HepG2 (cell line): Measurements from ENCODE around the gene GPS1. TPM values are rescaled to one million over a fixed set of nuclear protein-coding genes. Genes with fewer than 3 reads are reported as not detected.

ENCODE experiments used
- EEA1 ChIP-seq: sonication (generic); formaldehyde crosslinking; IDR thresholded peaks from 2 replicates; pipeline ENCODE4 v1.5.1; 2020; ENCODE audit warnings: mild to moderate bottlenecking, missing genetic modification reagents, borderline replicate concordance
- HNRNPL ChIP-seq: fragments of 200-400 bp; formaldehyde crosslinking; IDR thresholded peaks from 2 replicates; pipeline ENCODE4 v1.6.1; 2017; ENCODE audit warnings: mild to moderate bottlenecking, low read depth, low read length
- NCOA5 ChIP-seq: sonication (generic); formaldehyde crosslinking; IDR thresholded peaks from 2 replicates; pipeline ENCODE4 v1.4.0; 2020; ENCODE audit warnings: missing genetic modification reagents
- NFE2L2 ChIP-seq: fragments of 150-350 bp; IDR thresholded peaks from 2 replicates; pipeline ENCODE4 v1.6.1; 2014; ENCODE audit warnings: low read length
- NFKB2 ChIP-seq: sonication (generic); formaldehyde crosslinking; IDR thresholded peaks from 2 replicates; pipeline ENCODE4 v1.4.0; 2020; ENCODE audit warnings: missing genetic modification reagents, borderline replicate concordance
- NONO ChIP-seq, 2 experiments: fragments of 450-650 bp in 1 of 2; sonication (generic) in 1 of 2; formaldehyde crosslinking in 1 of 2; IDR thresholded peaks in 1 of 2; conservative IDR thresholded peaks in 1 of 2; 2 replicates each; pipeline versions ENCODE4 v1.6.1 to v1.8.0; 2017 to 2022; ENCODE audit warnings: mild to moderate bottlenecking in 1 of 2, missing genetic modification reagents in 1 of 2, moderate library complexity in 1 of 2
- RBFOX2 ChIP-seq: fragments of 200-400 bp; formaldehyde crosslinking; IDR thresholded peaks from 2 replicates; pipeline ENCODE4 v1.6.1; 2017; ENCODE audit warnings: low read depth, mild to moderate bottlenecking, low read length
- SP4 ChIP-seq: sonication (generic); formaldehyde crosslinking; IDR thresholded peaks from 2 replicates; pipeline ENCODE4 v1.8.1; 2023; ENCODE audit warnings: mild to moderate bottlenecking, missing genetic modification reagents
- TARDBP ChIP-seq: sonication (generic); formaldehyde crosslinking; IDR thresholded peaks from 2 replicates; pipeline ENCODE4 v1.8.0; 2022; ENCODE audit warnings: mild to moderate bottlenecking, missing genetic modification reagents
- U2AF2 ChIP-seq: fragments of 200-400 bp; formaldehyde crosslinking; IDR thresholded peaks from 2 replicates; pipeline ENCODE4 v1.6.1; 2017; ENCODE audit warnings: low read depth, mild to moderate bottlenecking, low read length
- WIZ ChIP-seq: sonication (generic); formaldehyde crosslinking; IDR thresholded peaks from 2 replicates; pipeline ENCODE4 v1.5.1; 2020; ENCODE audit warnings: mild to moderate bottlenecking, missing genetic modification reagents
- ZBTB7A ChIP-seq: sonication (generic); formaldehyde crosslinking; IDR thresholded peaks from 2 replicates; pipeline ENCODE4 v1.8.0; 2022; ENCODE audit warnings: mild to moderate bottlenecking, missing genetic modification reagents
- ZNF333 ChIP-seq: sonication (generic); formaldehyde crosslinking; IDR thresholded peaks from 2 replicates; pipeline ENCODE4 v1.4.0; 2020; ENCODE audit warnings: mild to moderate bottlenecking, missing genetic modification reagents, borderline replicate concordance
- ZNF530 ChIP-seq: sonication (generic); formaldehyde crosslinking; IDR thresholded peaks from 2 replicates; pipeline ENCODE4 v1.5.0; 2020; ENCODE audit warnings: low read depth, mild to moderate bottlenecking, missing genetic modification reagents
- ZNF780A ChIP-seq: sonication (generic); formaldehyde crosslinking; IDR thresholded peaks from 2 replicates; pipeline ENCODE4 v1.8.0; 2022; ENCODE audit warnings: mild to moderate bottlenecking, missing genetic modification reagents, moderate library complexity
- polyA plus RNA-seq, 8 experiments: library from polyadenylated mRNA; depleted of rRNA in 3 of 8; stranded (reverse) in 7 of 8; unstranded in 1 of 8; fragments of >200 nt; fragmentation: Illumina TruSeq in 4 of 8; extraction: Trizol in 4 of 8; gene quantifications; 2 replicates each; pipeline versions ENCODE4 v1.2.1 to v1.2.3, GENCODE V29; 2011 to 2016; ENCODE audit warnings: low read depth in 4 of 8, missing spikeins in 1 of 8, mixed read lengths in 1 of 8; ENCODE audit not compliant: insufficient read depth in 1 of 8
- total RNA-seq, 5 experiments: library from RNA; depleted of rRNA; stranded (reverse); fragments of >200 nt; fragmentation: Illumina TruSeq; extraction: Trizol; gene quantifications; 2 replicates each; pipeline ENCODE4 v1.2.3, GENCODE V29; 2016; ENCODE audit warnings: low read depth in 1 of 5
- TF ChIP-seq, protein P1 (sequence below): IDR thresholded peaks from 2 replicates; pipeline ENCODE4 v1.6.1; 2016; ENCODE audit warnings: low read depth, missing genetic modification reagents, missing compliant biosample characterization
- TF ChIP-seq, protein P2 (sequence below): sonication (generic); formaldehyde crosslinking; IDR thresholded peaks from 2 replicates; pipeline ENCODE4 v1.4.0; 2020; ENCODE audit warnings: mild to moderate bottlenecking, missing genetic modification reagents, borderline replicate concordance
- TF ChIP-seq, protein P3 (sequence below): sonication (generic); formaldehyde crosslinking; IDR thresholded peaks from 2 replicates; pipeline ENCODE4 v1.4.0; 2020; ENCODE audit warnings: mild to moderate bottlenecking, missing genetic modification reagents
- TF ChIP-seq, protein P4 (sequence below): sonication (generic); formaldehyde crosslinking; IDR thresholded peaks from 2 replicates; pipeline ENCODE4 v1.9.0; 2022; ENCODE audit warnings: missing genetic modification reagents, mild to moderate bottlenecking, borderline replicate concordance
- TF ChIP-seq, protein P5 (sequence below): IDR thresholded peaks from 2 replicates; pipeline ENCODE4 v1.6.1; 2016; ENCODE audit warnings: mild to moderate bottlenecking, missing biosample characterization, missing genetic modification reagents

The GPS1 gene
- total and polyA plus RNA-seq, 2 of the 13 experiments (the other 11 are each of a cell fraction or from before 2014, with no cell fraction given): 124 to 128 TPM

DNA sequence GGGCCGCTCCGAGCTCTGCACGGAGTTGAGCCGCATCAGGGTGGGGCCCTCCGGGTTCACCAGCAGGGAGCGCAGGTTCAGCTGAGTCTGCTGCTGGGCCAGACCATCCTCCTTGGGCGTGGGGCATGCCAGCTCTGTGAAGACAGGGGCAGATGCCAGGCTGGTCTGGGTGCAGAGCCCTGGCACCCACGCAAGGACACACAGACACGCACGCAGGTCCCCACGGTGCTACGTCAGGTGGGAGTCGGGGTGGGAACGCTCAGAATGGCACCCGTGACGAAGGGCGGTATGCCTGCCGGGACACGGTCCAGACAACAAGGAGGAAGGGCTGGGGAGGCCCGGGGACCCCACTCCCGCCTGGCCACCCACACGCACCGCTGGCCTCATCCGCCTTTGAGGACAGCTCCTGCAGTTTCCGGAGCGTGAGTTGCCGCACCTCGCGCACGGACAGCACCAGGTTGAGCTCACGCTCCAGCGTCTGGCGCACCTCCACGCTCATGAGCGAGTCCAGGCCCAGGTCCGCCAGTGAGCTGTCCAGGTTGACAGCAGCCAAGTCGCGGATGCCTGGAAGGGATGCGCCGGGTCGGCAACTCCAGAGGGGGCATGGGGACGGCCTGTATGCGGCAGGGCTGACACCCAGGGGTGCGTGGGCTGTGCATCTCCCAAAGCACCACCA lies 29.2 kb downstream of the GPS1 start (continued):
- TF ChIP-seq U2AF2 (no peak), HNRNPL (0 out of 2 replicates have a peak, but pooled peaks have one; percentile 71), EEA1 (CRISPR knock-in tag) (no peak), NFKB2 (CRISPR knock-in tag) (no peak), ZNF530 (no peak), RBFOX2 (peak; percentile 89), NONO (IDR thresholded peaks at IDR 0.05) (no peak), NONO (CRISPR knock-in tag; conservative IDR thresholded peaks at IDR 0.05) (0 out of 2 replicates have a peak, but pooled peaks have one; percentile 34), NFE2L2 (no peak), SP4 (CRISPR knock-in tag) (no peak), ZBTB7A (CRISPR knock-in tag) (peak; percentile 65), WIZ (CRISPR knock-in tag) (no peak), ZNF780A (CRISPR knock-in tag) (no peak), ZNF333 (CRISPR knock-in tag) (no peak), NCOA5 (CRISPR knock-in tag) (no peak), TARDBP (CRISPR knock-in tag) (no peak)
- TF ChIP-seq, protein P1, sequence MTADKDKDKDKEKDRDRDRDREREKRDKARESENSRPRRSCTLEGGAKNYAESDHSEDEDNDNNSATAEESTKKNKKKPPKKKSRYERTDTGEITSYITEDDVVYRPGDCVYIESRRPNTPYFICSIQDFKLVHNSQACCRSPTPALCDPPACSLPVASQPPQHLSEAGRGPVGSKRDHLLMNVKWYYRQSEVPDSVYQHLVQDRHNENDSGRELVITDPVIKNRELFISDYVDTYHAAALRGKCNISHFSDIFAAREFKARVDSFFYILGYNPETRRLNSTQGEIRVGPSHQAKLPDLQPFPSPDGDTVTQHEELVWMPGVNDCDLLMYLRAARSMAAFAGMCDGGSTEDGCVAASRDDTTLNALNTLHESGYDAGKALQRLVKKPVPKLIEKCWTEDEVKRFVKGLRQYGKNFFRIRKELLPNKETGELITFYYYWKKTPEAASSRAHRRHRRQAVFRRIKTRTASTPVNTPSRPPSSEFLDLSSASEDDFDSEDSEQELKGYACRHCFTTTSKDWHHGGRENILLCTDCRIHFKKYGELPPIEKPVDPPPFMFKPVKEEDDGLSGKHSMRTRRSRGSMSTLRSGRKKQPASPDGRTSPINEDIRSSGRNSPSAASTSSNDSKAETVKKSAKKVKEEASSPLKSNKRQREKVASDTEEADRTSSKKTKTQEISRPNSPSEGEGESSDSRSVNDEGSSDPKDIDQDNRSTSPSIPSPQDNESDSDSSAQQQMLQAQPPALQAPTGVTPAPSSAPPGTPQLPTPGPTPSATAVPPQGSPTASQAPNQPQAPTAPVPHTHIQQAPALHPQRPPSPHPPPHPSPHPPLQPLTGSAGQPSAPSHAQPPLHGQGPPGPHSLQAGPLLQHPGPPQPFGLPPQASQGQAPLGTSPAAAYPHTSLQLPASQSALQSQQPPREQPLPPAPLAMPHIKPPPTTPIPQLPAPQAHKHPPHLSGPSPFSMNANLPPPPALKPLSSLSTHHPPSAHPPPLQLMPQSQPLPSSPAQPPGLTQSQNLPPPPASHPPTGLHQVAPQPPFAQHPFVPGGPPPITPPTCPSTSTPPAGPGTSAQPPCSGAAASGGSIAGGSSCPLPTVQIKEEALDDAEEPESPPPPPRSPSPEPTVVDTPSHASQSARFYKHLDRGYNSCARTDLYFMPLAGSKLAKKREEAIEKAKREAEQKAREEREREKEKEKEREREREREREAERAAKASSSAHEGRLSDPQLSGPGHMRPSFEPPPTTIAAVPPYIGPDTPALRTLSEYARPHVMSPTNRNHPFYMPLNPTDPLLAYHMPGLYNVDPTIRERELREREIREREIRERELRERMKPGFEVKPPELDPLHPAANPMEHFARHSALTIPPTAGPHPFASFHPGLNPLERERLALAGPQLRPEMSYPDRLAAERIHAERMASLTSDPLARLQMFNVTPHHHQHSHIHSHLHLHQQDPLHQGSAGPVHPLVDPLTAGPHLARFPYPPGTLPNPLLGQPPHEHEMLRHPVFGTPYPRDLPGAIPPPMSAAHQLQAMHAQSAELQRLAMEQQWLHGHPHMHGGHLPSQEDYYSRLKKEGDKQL (CRISPR knock-in tag): no peak
- TF ChIP-seq, protein P2, sequence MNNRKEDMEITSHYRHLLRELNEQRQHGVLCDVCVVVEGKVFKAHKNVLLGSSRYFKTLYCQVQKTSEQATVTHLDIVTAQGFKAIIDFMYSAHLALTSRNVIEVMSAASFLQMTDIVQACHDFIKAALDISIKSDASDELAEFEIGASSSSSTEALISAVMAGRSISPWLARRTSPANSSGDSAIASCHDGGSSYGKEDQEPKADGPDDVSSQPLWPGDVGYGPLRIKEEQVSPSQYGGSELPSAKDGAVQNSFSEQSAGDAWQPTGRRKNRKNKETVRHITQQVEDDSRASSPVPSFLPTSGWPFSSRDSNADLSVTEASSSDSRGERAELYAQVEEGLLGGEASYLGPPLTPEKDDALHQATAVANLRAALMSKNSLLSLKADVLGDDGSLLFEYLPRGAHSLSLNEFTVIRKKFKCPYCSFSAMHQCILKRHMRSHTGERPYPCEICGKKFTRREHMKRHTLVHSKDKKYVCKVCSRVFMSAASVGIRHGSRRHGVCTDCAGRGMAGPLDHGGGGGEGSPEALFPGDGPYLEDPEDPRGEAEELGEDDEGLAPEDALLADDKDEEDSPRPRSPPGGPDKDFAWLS (CRISPR knock-in tag): no peak
- TF ChIP-seq, protein P3, sequence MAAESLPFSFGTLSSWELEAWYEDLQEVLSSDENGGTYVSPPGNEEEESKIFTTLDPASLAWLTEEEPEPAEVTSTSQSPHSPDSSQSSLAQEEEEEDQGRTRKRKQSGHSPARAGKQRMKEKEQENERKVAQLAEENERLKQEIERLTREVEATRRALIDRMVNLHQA: no peak
- TF ChIP-seq, protein P4, sequence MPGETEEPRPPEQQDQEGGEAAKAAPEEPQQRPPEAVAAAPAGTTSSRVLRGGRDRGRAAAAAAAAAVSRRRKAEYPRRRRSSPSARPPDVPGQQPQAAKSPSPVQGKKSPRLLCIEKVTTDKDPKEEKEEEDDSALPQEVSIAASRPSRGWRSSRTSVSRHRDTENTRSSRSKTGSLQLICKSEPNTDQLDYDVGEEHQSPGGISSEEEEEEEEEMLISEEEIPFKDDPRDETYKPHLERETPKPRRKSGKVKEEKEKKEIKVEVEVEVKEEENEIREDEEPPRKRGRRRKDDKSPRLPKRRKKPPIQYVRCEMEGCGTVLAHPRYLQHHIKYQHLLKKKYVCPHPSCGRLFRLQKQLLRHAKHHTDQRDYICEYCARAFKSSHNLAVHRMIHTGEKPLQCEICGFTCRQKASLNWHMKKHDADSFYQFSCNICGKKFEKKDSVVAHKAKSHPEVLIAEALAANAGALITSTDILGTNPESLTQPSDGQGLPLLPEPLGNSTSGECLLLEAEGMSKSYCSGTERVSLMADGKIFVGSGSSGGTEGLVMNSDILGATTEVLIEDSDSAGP (CRISPR knock-in tag): 0 out of 2 replicates have a peak, but pooled peaks have one; percentile 1
- TF ChIP-seq, protein P5, sequence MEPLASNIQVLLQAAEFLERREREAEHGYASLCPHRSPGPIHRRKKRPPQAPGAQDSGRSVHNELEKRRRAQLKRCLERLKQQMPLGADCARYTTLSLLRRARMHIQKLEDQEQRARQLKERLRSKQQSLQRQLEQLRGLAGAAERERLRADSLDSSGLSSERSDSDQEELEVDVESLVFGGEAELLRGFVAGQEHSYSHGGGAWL (CRISPR knock-in tag): no peak
